MM.1S (cell line): ENCODE measurements around the gene CD7.

ENCODE experiments used
- CTCF ChIP-seq: fragments of 300-600 bp; sonication (generic); IDR thresholded peaks from 2 replicates; pipeline ENCODE4 v1.5.1; 2016; ENCODE audit warnings: antibody characterized with exemption, low read length, mixed read lengths
- EZH2 ChIP-seq: fragments of 300-600 bp; sonication (generic); optimal IDR thresholded peaks from 2 replicates; pipeline ENCODE3; 2017; ENCODE audit warnings: low read depth, mild to moderate bottlenecking, antibody characterized with exemption, low read length, mixed read lengths
- EZH2phosphoT487 ChIP-seq: fragments of 300-600 bp; sonication (generic); IDR thresholded peaks from 2 replicates; pipeline ENCODE4 v1.6.1; 2018; ENCODE audit warnings: antibody characterized with exemption, low read length

DNA sequence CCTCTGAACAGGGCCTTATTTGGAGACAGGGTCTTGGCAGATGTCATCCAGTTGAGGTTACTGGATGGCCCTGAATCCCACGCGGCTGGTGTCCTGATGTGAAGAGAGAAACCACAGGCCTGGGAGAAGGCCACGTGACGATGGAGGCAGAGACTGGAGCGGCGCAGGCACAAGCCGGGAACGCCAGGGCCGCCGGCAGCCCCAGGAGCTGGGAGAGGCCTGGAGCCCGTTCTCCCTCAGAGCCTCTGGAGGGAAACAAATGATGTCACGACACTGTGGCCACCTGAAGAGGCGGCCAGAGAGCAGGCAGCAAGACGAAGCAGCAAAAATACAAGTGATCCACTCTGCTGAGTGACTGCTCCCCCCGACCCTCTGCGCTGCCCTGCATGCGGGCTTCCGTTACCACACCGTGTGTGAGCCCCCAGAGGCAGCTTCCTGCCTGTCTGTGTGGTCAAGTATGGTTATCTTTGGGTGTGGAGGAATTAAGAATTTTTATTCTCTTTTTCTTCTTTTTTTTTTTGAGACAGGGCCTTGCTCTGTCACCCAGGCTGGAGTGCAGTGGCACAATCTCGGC lies 11.6 kb downstream of the CD7 start:
- no peak for TF ChIP-seq CTCF
- TF ChIP-seq EZH2: no peak
- no peak for TF ChIP-seq EZH2phosphoT487
